Activated CD4-positive, alpha-beta T cell treated with anti-CD3 and anti-CD28 coated beads, Interleukin-2, amount 10 ng/mL, durations not matched to agents 24 days and 14 days (primary cell): ENCODE results near the gene NEB. TPM values are rescaled to one million over a fixed set of nuclear protein-coding genes. Genes with fewer than 3 reads are reported as not detected.
"Not testable (repeated sequence)": the region's sequence is repeated elsewhere in the genome, so short reads cannot be mapped to it uniquely, and the experiment has no call there.

Source experiments
- DNase-seq: peaks from one replicate; pipeline ENCODE4 v3.0.0; 2022
- H3K27ac Mint-ChIP-seq: one replicate; pipeline ENCODE4 v1.8.0; 2022; ENCODE audit warnings: mild to moderate bottlenecking, mixed read lengths
- H3K27me3 Mint-ChIP-seq: one replicate; pipeline ENCODE4 v1.8.0; 2022; ENCODE audit warnings: mixed read lengths
- H3K36me3 Mint-ChIP-seq: one replicate; pipeline ENCODE4 v1.8.0; 2022; ENCODE audit warnings: low read depth, mild to moderate bottlenecking, mixed read lengths
- H3K4me1 Mint-ChIP-seq: one replicate; pipeline ENCODE4 v1.8.0; 2021; ENCODE audit warnings: mixed read lengths
- H3K4me3 Mint-ChIP-seq: one replicate; pipeline ENCODE4 v1.8.0; 2022; ENCODE audit warnings: mild to moderate bottlenecking, moderate library complexity, mixed read lengths
- H3K9me3 Mint-ChIP-seq: one replicate; pipeline ENCODE4 v1.8.0; 2021; ENCODE audit warnings: mixed read lengths
- intact Hi-C: fragments of 100-400 bp; cut with micrococcal nuclease; formaldehyde crosslinking; loops from one replicate; pipeline ENCODE4 v1.15.1; 2023
- total RNA-seq: library from RNA; stranded (reverse); gene quantifications from 2 replicates; pipeline ENCODE4 v1.2.3, GENCODE V29; 2022

Gene NEB
- total RNA-seq, 1 donor from 2014 or later = 0.02 TPM

DNA sequence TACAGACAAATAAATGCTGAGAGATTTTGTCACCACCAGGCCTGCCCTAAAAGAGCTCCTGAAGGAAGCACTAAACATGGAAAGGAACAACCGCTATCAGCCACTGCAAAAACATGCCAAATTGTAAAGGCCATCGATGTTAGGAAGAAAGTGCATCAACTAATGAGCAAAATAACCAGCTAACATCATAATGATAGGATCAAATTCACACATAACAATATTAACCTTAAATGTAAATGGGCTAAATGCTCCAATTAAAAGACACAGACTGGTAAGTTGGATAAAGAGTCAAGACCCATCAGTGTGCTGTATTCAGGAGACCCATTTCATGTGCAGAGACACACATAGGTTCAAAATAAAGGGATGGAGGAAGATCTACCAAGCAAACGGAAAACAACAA is 11.0 kb upstream of the NEB start:
- H3K4me3 Mint-ChIP-seq, H3K36me3 Mint-ChIP-seq, H3K27me3 Mint-ChIP-seq, H3K27ac Mint-ChIP-seq, H3K4me1 Mint-ChIP-seq, DNase-seq, intact Hi-C loops: not testable (repeated sequence)
- H3K9me3 Mint-ChIP-seq = peaks cover 15% of the 10 kb centered on the region

DNA sequence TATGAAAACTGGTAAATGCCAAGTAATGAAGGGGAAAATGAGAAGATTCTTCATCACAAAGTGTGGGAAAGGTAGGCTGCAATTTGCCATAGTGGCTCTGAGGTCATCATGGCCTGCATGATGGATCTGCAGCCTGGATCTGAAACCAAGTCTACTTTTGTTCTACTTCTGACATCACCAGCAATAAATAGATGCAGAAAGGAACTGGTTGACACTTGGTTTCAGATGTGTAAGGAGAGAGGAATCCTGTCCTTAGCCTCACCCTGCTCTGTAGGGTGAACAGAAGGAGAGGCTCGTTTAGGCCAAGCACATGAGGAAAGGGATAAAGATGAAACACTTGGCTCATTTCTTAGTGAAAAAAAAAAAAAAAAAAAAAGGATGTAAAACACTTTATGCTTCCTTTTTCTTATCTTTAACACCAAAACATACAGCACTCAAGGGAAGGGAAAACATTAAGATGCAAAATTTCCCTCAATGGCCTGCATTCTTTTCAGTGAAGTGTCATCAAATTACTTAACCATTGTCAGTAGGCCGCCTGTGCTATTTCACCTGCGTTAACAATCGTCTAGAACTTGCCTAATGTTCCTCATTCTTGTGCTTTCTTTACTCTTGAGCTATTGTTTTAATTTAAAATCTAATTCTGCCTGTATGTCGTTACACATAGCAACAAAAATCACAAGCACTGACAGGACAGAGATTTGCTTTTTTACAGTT is 3.9 kb downstream of the NEB start:
- intact Hi-C loops = no loop called here
- no peaks in the 10 kb centered on the region for H3K9me3 Mint-ChIP-seq
- no peaks in the 10 kb centered on the region for H3K4me1 Mint-ChIP-seq
- H3K36me3 Mint-ChIP-seq = no peaks in the 10 kb centered on the region
- no peak overlapping the region for H3K4me3 Mint-ChIP-seq
- H3K27ac Mint-ChIP-seq = no peak overlapping the region
- no peak for DNase-seq
- peaks cover 3% of the 10 kb centered on the region for H3K27me3 Mint-ChIP-seq

DNA sequence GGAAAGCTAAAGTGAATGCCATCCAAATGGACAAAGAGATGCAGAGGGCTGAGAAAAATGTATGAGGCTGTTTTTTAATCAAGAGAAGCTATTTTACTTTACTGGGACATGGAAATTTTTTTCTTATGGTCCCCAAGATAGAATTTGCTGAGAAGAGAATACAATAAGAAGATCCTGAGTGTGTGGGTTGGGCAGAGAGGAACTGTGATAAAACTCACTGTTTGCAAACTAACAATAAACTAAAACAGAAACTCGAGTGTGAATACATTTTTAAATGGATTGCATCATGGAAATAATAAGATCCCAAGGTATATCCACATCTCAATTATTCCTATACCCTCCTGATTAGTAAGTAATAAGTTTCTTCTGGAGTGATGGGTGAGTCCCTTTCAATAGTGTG is 4.4 kb downstream of the NEB start:
- H3K27me3 Mint-ChIP-seq = peaks cover 3% of the 10 kb centered on the region
- no peak overlapping the region for H3K4me3 Mint-ChIP-seq
- intact Hi-C loops = no loop called here

DNA sequence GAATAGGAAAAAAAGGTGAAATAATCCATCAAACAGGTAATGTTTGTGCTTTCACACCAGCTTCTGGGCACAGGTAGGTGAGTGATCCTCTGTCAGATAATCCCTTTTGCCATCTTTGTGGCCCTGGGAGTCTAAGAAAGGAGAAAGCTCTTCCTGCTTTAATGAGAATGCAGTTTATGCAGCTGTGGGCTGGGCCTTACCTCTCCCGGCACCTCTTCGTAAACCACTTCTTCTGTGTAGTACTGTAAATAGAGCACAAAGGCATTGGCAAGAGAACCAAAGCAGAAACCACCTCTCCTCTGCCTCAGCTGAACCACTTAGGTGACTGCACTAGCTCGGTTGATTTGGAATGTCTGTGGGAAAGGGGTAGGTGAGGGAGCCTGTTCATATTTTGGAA is 4.9 kb downstream of the NEB start:
- Mint-ChIP-seq H3K4me3 (no peak overlapping the region), H3K36me3 (no peaks in the 10 kb centered on the region), H3K9me3 (no peaks in the 10 kb centered on the region), H3K27ac (no peak overlapping the region), H3K27me3 (peaks cover 3% of the 10 kb centered on the region), H3K4me1 (no peaks in the 10 kb centered on the region)
- intact Hi-C loops = no loop called here
- no peak for DNase-seq

More for the DNA sequence above, 4.4 kb downstream of the NEB start:
- DNase-seq = no peak
- Mint-ChIP-seq H3K27ac (no peak overlapping the region), H3K4me1 (no peaks in the 10 kb centered on the region), H3K9me3 (no peaks in the 10 kb centered on the region), H3K36me3 (no peaks in the 10 kb centered on the region)

DNA sequence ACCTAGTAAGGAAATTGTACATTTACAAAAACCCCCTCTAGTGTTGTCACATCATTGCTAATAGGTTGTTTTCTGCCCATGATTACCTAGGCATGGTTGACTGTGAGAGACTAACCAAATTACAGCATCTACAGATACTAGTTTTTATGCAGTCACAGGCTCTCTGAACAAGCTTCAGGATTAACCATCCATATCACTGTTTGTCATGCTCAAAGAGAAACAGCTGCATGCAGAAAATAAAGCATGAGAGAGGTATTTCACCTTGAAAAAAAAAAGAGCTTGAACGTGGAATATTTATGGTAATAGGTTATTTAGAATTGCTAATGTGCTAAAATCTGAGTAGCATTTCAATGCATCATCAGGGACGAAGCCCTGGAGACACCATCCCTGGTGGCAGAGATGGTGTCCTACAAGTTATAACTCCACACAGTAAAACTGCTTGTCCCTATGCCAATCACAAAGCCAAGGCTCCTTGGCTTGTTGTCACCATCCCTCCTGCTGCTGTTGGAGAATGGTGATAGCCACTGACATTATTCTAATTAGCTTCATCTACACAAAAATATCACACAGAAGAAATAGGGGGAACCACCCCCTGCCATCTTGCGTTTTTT is 5.4 kb downstream of the NEB start:
- DNase-seq = no peak
- no peak overlapping the region for H3K4me3 Mint-ChIP-seq
- no peaks in the 10 kb centered on the region for H3K4me1 Mint-ChIP-seq
- H3K27ac Mint-ChIP-seq = no peak overlapping the region
- peaks cover 5% of the 10 kb centered on the region for H3K27me3 Mint-ChIP-seq
- intact Hi-C loops = no loop called here
- no peaks in the 10 kb centered on the region for H3K9me3 Mint-ChIP-seq
- no peaks in the 10 kb centered on the region for H3K36me3 Mint-ChIP-seq

DNA sequence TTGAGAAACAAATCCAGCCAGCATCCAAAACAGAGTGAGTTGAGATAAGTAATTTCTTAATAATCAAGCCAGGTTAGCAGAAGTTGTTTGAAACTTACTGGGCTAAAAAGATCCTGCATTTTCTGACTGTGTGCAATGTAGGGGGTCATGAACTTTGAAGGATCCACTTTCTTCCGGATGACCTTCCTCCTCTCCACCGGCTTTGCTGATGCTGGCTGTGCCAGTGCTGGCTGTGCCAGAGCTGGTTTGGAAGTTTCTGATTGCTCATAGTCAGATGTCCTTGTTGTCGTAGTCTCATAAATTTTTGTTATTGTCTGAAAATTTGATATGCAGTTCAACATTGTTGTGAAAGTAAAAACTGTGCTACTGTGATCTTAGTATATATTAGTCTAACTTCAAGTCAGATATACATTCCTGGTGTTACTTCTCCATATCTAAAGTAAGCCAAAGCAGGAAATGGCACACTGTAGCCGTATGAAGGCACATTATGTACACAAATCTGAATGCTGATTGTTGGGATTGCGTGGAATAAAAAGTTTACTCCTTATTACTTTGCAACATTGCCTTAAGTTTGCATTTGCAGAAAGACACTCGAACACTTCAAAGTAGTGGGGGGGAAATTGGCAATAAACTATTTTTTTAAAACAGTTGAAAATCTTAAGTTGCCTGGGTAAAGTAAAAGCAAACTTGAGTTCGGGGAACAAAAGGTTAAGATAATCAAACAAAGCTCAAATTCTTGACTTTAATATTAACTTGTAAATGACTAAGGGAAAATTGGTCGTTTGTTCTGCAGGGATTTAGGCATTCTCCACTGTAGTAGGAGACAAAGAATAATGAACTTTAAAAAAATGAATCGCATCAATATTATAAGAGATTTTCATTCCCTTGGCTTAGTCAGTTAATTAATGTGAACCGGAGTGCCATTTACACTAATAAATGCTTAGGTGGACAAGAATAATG is 6.4 kb downstream of the NEB start:
- Mint-ChIP-seq H3K4me3 (no peak overlapping the region), H3K27me3 (peaks cover 2% of the 10 kb centered on the region), H3K9me3 (no peaks in the 10 kb centered on the region), H3K27ac (no peak overlapping the region), H3K36me3 (no peaks in the 10 kb centered on the region), H3K4me1 (no peaks in the 10 kb centered on the region)
- DNase-seq = no peak
- intact Hi-C loops = no loop called here

DNA sequence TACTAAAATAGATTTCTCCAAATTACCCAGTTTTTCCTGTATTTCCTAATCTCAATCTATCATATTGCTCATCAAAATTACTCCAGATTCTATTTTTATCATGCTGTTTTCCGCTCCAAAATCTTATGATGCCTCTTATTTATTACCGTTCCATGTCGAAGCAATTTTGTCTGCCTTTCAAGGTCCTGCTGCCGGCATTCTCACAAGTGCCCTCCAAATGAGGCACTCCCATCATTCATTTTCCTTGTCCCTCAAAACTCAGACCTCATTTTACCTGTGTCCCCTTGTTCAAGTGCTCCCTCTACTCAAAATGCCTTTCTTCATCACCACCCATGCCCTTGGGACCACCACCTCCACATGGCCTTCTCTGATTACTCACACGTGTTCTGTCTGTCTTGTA is 13.1 kb downstream of the NEB start:
- Mint-ChIP-seq H3K27me3 (peaks cover 2% of the 10 kb centered on the region), H3K36me3 (no peaks in the 10 kb centered on the region), H3K9me3 (peaks cover 15% of the 10 kb centered on the region), H3K4me3 (no peak overlapping the region), H3K27ac (no peak overlapping the region), H3K4me1 (no peaks in the 10 kb centered on the region)
- intact Hi-C loops = no loop called here
- DNase-seq = no peak

DNA sequence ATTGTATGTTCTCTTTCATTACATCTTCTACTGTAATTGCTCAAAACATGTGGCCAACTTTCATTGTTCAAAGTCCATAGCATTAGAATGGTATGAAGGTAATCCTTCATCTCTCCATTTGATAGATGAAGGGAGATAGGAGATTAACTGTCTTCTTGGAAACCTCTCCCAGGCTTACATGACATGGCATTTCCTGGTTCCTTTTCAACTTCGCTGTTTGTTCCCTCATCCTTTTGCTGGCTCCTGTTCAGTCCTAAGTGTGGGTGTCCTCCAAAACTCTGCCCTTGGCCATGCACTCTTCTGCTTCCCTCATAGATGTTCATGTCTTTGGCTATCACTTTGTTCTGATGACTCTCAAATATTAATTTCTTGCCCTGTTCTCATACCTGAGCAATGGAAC is 13.8 kb downstream of the NEB start:
- Mint-ChIP-seq H3K9me3 (peaks cover 15% of the 10 kb centered on the region), H3K4me3 (no peak overlapping the region), H3K27ac (no peak overlapping the region), H3K4me1 (no peaks in the 10 kb centered on the region), H3K36me3 (no peaks in the 10 kb centered on the region), H3K27me3 (peaks cover 2% of the 10 kb centered on the region)
- DNase-seq = no peak
- intact Hi-C loops = no loop called here

DNA sequence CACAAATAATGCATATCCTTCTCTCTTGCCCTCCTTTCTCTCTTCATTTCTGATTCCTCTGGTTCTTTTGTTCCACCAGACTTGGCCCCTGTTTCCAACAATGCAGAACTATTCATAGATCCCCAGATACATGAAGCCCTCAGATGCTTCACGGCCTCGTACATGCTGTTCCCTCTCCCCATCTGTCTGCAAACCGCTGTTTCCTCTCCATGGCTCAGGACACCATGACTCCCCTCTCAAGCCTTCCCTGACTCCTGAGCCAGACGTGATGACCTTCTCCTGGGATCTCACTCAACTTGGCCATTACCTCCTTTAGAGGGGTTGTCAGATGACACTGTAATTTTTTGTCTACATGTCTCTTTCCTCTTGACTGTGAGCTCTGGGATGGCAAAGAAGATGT is 15.5 kb downstream of the NEB start:
- H3K4me1 Mint-ChIP-seq = no peaks in the 10 kb centered on the region
- peaks cover 15% of the 10 kb centered on the region for H3K9me3 Mint-ChIP-seq
- no peak overlapping the region for H3K4me3 Mint-ChIP-seq
- no peaks in the 10 kb centered on the region for H3K27me3 Mint-ChIP-seq
- H3K36me3 Mint-ChIP-seq = no peaks in the 10 kb centered on the region
- no peak overlapping the region for H3K27ac Mint-ChIP-seq
- no peak for DNase-seq
- intact Hi-C loops = no loop called here

DNA sequence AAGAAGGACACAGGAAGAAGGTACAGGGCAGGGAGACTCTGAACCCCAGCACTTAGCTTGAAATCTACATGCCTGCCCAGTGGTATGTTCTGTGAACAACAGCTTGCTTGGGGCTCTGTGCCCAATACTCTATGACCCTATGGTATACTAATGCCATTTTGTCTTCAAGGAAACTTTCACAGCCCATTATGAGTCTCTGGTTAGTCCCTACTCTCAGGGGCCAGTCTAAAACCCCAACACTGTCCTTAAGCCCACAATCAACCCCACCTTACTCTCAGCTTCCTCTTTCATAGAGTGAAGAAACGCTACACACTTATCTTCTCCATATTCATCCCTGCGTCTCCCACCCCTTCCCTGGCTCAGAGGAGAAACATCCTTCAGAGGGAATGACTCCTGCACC is 16.0 kb downstream of the NEB start:
- Mint-ChIP-seq H3K9me3 (peaks cover 15% of the 10 kb centered on the region), H3K4me3 (no peak overlapping the region), H3K27me3 (no peaks in the 10 kb centered on the region), H3K4me1 (no peaks in the 10 kb centered on the region), H3K36me3 (no peaks in the 10 kb centered on the region), H3K27ac (no peak overlapping the region)
- intact Hi-C loops = no loop called here
- DNase-seq = no peak

DNA sequence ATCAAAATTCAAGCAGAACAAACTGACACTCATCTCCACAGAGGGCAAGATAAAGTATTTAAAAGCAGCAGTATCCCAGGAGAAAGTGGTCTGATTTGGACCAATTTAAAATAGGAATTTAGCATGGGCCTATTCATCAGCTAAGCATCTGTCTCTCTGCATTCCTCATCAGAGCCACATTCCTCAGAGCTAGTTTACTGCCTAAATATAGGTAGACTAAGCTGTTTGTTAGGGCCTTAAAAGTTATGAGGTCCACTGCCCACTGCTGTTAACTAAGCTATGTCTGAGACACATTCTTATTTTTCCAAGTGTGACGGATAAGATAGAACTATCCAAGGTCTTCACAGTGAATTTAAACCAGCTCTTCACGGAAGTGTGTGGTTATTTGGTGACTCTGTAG is 17.6 kb downstream of the NEB start:
- intact Hi-C loops = no loop called here
- DNase-seq = no peak
- H3K4me3 Mint-ChIP-seq = no peak overlapping the region
- no peaks in the 10 kb centered on the region for H3K4me1 Mint-ChIP-seq
- H3K27ac Mint-ChIP-seq = no peak overlapping the region
- peaks cover 15% of the 10 kb centered on the region for H3K9me3 Mint-ChIP-seq
- H3K36me3 Mint-ChIP-seq = no peaks in the 10 kb centered on the region
- no peaks in the 10 kb centered on the region for H3K27me3 Mint-ChIP-seq

DNA sequence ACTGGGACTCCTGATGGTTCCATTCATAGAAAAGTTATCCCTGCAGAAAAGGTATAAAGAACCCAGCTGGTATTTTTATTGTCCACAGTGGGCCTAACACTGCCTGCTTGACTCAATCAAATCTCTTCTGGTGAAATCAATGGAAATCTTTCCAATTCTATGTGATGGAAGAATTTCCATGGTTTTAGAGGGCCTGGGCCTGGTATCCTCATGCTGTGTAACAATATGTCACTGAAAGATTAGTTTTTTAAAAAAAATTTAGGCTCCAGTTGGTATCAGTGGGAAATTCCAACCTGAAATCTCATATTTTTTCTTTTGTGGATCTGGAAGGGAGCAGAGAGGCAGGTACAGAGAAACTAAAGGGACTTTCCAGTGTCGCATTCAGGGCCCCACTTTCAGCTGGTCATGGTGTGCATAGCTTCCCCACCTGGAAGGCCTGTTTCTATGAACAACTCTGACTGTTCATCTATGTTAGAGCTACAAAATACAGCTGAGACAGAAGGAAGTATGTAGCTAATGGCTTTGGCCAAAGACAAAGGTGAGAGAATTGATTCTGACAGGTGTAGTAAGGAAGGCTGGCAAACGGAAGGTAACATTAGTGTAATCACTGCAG is 20.9 kb downstream of the NEB start:
- H3K9me3 Mint-ChIP-seq = peaks cover 7% of the 10 kb centered on the region
- no peak for DNase-seq
- H3K4me1 Mint-ChIP-seq = no peaks in the 10 kb centered on the region
- intact Hi-C loops = no loop called here
- H3K4me3 Mint-ChIP-seq = no peak overlapping the region
- no peaks in the 10 kb centered on the region for H3K27me3 Mint-ChIP-seq
- H3K27ac Mint-ChIP-seq = no peak overlapping the region
- H3K36me3 Mint-ChIP-seq = no peaks in the 10 kb centered on the region

DNA sequence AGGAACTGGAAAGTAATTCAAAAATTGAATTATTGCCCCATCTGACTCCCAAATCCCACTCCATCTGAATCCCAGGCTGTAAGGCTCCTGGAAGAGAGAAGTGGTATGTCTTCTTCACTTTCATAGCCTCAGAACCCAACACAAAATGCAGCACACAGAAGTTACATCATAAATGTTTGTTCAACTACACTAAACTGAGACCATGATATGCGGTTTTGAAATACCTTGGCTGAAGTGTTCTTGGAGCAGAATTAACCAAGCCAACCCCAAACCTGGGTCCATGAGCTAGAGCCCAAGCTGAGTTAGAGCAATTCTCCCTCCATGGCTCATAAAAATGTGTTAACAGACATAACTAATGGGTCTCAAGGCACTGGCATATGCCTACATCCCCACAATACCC is 23.3 kb downstream of the NEB start:
- Mint-ChIP-seq H3K4me1 (no peaks in the 10 kb centered on the region), H3K27ac (no peak overlapping the region), H3K4me3 (no peak overlapping the region), H3K27me3 (no peaks in the 10 kb centered on the region), H3K9me3 (no peaks in the 10 kb centered on the region), H3K36me3 (no peaks in the 10 kb centered on the region)
- intact Hi-C loops = no loop called here
- DNase-seq = no peak

DNA sequence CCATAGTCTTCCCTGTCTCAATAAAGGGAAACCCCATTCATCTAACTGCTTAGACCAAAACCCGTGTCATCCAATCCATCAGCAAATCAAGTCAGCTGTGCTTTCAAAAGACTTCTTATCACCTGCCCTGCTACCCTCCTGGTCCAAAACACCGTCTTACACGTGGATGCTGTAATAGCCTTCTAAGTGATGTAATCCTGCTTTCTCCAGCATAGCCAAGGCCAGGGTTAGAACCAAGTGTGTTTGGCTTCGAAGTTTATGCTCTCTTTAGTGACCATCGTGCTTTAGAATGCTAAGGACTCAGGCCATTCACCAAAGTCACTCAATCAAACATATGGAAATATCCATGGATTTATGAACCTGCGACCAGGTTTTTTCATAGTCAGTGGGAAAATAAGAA is 25.5 kb downstream of the NEB start:
- Mint-ChIP-seq H3K27ac (no peak overlapping the region), H3K27me3 (no peaks in the 10 kb centered on the region), H3K9me3 (no peaks in the 10 kb centered on the region), H3K4me3 (no peak overlapping the region), H3K36me3 (no peaks in the 10 kb centered on the region), H3K4me1 (no peaks in the 10 kb centered on the region)
- DNase-seq = no peak
- intact Hi-C loops = no loop called here
